COLO829 (cell line): ENCODE results near the gene DSCAML1.

ENCODE experiments used
- DNase-seq: peaks from one replicate; pipeline ENCODE4 v3.0.0; 2012; ENCODE audit warnings: low spot score

DSCAML1 gene

GRCh38 chr11:117633976-117634755 is 162.8 kb downstream of the DSCAML1 start:
- no peak for DNase-seq

- DNase-seq = no peak
Observed at GRCh38 chr11:117633186-117633754, 163.7 kb downstream of the DSCAML1 start.

DNA sequence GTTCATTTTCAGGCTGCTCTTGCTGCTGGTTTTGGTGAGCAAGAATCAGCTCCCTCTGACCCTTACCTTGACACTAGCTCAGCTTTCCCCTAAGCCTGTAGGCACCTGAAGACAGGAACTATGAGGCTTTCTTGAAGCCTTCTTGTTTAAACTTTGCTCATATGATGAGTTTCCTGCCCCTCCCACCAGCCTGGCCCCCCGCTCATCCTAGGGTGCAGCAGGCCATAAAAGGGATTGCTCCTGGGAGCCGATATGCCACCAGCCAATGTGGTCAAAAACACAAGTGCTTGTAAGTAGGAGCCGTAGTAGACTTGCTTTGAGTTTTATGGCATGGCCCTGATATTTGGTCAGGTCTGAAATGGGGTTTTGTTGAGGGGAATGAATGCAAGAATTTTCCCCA is 164.7 kb downstream of the DSCAML1 start:
- no peak for DNase-seq

GRCh38 chr11:117631336-117632140 is 165.5 kb downstream of the DSCAML1 start:
- no peak for DNase-seq

- no peak for DNase-seq
Observed at GRCh38 chr11:117629891-117630538, 167.0 kb downstream of the DSCAML1 start.

GRCh38 chr11:117629146-117629545 is 167.9 kb downstream of the DSCAML1 start:
- DNase-seq = no peak

DNA sequence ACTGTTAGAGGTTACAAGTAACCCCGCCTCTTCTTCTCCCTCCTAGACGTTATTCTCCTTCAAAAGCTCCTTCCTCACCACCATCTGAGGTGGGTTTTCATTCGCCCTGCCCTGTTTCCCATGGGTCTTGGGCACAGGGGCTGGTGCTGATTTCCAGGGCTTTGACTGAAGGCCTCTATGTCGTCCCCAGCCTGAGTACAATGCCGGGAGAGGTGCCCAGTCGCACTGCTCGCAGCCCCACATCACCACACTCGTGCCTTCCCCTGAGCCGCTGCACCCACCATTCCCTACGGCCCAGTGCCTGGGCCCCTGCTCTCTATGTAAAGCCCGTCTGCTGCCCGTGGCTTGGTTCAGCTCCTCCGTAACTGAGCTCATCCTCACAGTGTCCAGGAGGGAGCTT is 169.8 kb downstream of the DSCAML1 start:
- no peak for DNase-seq

DNA sequence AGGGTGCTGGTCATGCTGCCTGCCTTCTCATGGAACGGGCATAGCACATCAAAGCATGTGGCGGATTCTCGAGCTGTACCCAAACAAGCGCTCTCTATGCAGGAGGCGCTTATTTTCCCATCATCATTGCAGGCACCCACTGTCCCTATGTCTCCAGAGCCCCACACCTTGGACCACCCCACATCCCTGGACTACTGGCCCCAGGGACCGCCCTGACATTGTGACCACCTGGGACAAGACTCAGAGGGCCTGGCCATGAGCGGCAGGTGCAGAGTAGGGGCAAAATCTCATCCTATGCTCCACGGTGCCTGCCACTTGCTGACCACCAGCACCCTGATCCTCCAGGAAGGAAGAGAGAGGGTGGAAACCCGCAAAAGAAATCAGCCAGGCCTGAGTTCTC is 170.4 kb downstream of the DSCAML1 start:
- no peak for DNase-seq

- DNase-seq = peak; percentile 36
Observed at GRCh38 chr11:117625237-117625636, 171.8 kb downstream of the DSCAML1 start.

DNA sequence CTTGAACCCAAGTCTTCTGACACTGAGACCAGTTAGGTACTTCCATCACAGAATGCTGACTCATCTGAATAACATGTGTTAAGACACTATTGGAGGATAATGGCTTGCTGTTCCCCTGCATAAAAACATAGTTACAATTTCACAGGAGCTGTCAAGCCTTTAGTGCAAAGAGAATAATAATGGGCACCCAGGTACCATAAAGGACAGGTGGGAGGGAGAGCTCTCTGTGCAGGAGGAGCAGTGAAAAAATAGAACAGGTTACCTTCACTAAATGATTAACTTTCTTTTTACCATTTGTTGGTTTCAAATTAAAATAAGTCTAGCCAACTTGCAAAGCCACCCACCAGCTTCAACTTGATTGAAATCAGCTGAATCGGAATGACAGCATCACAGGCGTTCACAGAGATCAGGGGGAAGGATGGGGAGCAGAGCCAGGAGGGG is 173.2 kb downstream of the DSCAML1 start:
- DNase-seq = no peak

- no peak for DNase-seq
Observed at GRCh38 chr11:117621226-117621625, 175.8 kb downstream of the DSCAML1 start.

- DNase-seq = no peak
Observed at GRCh38 chr11:117620659-117621058, 176.4 kb downstream of the DSCAML1 start.

DNA sequence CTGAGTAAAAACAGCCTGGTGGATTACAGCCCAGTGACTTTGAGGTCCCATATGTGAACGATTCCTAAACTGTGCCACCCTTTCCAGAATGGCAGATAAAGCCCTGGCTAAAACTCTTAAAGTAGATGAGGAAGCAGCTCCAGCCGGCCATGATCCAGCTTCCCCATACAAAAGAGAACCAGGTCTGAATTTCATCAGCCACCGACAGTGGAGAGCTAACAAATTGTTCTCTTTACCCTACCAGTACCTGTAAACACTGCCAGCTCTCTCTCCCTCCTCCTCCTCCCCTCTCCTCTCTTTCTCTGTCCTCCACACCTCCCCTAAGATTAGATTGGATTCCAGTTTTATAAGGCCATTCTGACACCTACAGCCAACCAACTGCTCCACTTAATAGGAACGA is 176.9 kb downstream of the DSCAML1 start:
- no peak for DNase-seq

GRCh38 chr11:117619661-117620060 is 177.4 kb downstream of the DSCAML1 start:
- DNase-seq = no peak

- DNase-seq = no peak
Observed at GRCh38 chr11:117618982-117619355, 178.0 kb downstream of the DSCAML1 start.

DNA sequence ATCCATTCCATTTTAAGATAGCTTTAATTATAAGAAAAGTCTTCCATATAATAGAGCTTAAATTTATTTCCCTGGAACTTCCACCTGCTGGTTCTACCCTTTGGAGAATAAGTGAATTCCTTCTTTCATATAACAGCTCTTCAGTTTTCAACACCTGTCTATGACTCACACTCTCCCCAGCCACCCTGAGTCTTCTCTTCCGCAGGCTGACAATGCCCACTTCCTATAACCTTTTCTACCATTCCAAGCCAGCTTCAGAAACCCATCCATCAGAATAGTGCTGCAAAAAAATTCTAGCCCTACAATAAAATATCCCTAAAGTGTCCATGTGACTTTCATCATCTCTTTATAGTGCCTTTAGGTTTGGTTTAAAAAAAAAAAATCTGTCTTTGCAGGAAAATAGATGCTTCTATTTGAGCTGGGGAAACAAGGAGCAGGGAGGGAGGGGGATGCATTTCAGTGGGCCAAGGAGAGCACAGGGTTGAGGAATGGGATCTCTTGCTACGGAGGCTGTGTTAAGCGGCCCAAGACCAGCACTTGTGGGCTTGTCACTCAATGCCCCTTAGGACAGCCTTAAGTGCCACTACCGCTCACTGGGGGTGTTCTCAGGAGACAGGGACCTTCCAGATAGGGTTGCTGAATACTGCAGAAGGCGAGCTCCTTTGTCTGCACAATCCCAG is 178.6 kb downstream of the DSCAML1 start:
- DNase-seq = no peak

GRCh38 chr11:117616979-117617378 is 180.0 kb downstream of the DSCAML1 start:
- no peak for DNase-seq

DNA sequence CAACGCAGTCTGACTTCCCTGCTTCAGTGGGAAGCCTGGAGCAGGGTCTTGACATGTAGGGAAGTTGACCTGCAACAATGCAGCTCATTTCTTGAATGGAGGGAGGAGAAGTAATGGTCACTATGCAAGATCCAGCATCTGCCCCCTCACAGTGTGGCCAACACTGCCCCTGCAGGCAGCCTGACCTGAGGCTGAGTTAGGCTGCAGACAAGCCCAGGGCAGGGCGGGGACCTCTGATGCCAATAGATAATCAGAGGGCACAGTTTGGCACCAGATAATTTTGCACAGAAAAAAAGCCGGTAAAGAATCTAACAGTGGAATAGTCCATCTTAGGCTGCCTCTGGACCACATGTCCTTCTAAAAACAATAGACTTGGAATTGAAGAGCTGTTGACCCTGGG is 182.3 kb downstream of the DSCAML1 start:
- no peak for DNase-seq

DNA sequence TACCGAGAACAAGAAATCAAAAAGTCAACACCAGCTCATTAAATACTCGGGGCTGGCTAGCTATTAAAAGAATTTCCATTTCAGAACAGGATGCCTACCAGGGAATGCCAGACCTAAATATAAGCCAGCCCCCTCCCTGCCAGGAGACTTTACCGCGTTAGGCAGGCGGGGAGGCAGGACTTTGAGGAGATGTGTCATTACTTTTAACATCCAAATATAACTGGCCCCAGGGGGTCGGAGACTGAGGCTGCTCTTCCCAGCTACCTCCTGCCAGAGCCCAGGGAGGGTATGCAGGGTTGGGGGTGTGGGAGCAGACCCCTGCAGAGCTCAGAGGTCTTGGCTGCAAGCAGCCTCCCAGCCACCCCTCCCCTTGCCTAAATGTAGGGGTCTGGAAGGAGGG is 183.5 kb downstream of the DSCAML1 start:
- DNase-seq = no peak

DNA sequence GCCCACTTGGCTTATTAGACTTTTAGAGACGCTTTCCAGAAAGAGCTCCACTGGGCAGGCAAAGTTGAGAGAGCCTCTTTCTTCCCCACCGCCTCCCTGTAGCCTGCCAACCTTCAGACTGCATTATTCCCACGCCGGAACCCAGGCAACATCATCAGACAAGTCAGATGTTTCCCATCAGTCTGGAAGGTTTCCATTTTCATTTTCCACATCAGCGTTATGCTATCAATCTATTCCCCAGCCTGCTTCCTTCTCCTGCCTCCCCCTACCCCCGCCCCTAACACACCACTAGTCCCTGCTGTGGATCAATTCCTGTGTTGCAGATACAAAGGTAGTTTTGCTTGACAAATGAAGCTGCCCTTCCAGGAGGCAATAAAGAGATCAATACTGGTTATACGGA is 184.8 kb downstream of the DSCAML1 start:
- no peak for DNase-seq

DNA sequence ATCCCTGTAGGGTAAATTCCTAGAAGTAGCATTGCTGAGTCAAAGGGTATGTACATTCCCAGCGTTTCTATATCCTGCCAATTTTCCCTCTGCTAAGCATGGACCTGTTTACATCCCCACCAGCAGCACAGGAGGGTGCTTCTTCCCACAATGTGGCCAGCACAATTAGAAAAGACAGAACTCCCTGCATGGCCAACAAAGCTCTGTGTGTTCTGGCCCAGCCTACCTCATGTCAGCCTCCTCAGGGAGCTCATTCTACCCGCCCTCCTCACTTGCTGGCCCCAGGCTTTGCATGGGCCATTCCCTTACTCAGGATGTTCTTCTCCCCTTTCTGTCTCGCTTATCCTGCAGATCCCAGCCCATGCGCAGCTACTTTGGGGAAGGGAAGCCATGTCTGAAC is 186.1 kb downstream of the DSCAML1 start:
- DNase-seq = no peak

- DNase-seq = no peak
Observed at GRCh38 chr11:117610045-117610444, 187.0 kb downstream of the DSCAML1 start.
